Endothelial cell of hepatic sinusoid (primary cell): Measurements from ENCODE around the gene NPTX2.
"Not testable (repeated sequence)": the region's sequence is repeated elsewhere in the genome, so short reads cannot be mapped to it uniquely, and the experiment has no call there.

Source experiments
- in situ Hi-C: cut with HindIII; loops from 2 replicates; pipeline ENCODE4 v1.10.0; 2017; ENCODE audit warnings: low sequenced_read_pairs

Gene NPTX2, protein sequence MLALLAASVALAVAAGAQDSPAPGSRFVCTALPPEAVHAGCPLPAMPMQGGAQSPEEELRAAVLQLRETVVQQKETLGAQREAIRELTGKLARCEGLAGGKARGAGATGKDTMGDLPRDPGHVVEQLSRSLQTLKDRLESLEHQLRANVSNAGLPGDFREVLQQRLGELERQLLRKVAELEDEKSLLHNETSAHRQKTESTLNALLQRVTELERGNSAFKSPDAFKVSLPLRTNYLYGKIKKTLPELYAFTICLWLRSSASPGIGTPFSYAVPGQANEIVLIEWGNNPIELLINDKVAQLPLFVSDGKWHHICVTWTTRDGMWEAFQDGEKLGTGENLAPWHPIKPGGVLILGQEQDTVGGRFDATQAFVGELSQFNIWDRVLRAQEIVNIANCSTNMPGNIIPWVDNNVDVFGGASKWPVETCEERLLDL

DNA sequence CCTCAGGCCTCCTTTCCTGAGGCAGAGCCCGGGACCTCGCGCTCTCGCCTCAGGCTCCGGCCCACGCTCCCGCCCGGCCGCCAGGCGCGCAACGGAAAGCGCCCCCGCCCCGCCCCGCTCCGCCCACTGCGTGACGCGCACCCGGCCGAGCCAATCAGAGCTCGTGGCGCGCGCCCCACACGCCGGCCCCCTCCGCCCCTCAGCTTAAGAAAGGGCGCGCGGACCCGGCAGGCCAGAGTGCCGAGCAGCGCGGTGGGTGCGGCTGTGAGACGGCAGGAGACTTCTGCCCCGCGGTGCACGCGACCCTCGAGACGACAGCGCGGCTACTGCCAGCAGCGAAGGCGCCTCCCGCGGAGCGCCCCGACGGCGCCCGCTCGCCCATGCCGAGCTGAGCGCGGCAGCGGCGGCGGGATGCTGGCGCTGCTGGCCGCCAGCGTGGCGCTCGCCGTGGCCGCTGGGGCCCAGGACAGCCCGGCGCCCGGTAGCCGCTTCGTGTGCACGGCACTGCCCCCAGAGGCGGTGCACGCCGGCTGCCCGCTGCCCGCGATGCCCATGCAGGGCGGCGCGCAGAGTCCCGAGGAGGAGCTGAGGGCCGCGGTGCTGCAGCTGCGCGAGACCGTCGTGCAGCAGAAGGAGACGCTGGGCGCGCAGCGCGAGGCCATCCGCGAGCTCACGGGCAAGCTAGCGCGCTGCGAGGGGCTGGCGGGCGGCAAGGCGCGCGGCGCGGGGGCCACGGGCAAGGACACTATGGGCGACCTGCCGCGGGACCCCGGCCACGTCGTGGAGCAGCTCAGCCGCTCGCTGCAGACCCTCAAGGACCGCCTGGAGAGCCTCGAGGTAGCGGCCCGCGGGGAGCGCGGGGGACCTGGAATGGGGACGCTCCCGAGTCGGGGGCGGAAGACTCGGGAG lies at the start of gene NPTX2:
Gene NPTX2, plus strand, starts transcription at position 235 of the 909 bp plus-strand sequence. Its CDS starts 177 bp downstream, at position 412.
- in situ Hi-C loops, result no loop called here

DNA sequence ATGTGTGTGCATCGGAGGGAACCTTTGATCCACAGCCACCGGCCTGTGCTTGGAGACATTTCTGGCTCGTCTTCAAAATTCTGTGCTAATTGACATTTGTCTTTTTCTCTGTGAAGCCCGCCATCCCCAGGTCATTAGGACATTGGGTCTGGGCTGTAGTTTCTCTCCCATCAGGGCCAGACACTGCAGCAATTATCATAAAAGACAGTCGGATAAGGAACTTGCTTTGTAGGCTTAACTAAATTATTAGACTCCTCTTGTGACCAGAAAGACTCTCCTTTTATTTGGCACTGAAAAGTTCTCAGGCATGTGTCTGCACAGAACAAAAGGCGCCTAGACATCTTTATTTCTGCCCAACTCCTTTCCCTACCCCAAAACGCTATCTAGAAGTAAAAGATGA lies 49.1 kb upstream of the NPTX2 start:
- in situ Hi-C loops, result no loop called here

DNA sequence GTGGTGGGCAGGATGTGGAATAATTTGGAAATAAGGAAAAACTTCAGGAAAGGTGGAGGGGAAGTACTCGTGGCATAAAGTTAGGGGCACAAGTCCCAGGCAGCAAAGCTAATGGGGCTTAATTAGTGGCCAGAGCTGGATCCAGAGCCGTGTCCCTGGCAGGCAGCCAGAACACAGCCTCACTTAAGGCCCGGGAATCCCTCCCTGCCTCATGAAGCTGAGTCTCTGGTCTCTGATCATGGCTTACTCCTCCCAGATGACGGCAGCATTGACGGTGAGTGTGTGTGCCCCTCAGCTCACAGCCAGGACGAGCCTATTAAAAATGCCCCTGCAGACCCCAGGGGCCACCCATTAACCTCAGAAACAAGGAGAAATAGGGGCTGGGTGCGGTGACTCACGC lies 48.2 kb upstream of the NPTX2 start:
- in situ Hi-C loops, result no loop called here

DNA sequence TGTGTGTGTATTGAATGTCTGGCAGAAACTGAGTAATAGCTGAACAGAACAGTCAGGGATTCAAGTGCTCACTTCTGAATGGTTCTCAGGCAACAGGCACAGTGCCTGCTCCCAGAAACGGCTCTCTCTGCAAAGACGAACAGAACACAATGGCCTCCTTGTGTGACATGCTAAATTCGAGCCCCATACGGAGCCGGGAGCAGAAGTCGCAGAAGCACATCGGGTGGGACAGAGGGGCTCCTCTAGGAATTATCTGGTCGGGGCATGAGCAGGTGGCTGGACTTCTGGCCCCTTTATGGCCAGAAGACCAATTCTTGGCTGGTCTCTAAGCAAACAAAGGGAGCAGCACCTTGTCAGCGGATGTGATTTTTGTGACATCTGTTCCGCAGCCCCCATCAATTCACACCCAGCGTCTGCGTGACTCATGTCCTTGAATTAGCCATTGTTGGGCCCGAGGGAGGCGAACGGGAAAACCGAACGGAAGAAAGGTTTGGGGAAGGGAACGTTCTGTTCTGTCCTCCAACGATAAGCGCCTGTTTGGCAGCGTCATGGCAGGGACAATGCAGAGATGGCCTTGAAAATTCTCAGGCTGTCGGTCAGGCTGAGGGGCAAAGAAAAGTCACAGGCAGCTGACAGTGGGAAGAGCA lies 47.3 kb upstream of the NPTX2 start:
- in situ Hi-C loops, result no loop called here

DNA sequence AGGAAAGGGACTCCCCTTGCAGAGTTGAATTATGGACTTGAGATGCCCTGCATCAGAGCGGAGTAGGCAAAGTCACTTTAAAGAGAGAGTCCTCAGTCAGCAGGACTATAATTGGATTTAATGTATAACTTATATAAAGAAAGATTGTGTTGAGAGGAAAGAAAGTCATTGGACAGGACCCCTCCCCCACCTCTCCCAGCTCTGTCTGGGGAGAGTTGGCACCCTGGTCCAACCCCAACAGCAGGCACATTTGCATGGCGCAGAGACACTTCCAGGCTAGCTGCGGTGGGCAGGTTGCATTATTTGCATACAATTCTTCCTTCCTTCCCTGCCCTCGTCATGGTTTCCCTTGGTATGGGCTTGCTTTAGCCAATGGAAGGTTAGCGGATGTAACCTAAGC lies 46.1 kb upstream of the NPTX2 start:
- in situ Hi-C loops, result no loop called here

DNA sequence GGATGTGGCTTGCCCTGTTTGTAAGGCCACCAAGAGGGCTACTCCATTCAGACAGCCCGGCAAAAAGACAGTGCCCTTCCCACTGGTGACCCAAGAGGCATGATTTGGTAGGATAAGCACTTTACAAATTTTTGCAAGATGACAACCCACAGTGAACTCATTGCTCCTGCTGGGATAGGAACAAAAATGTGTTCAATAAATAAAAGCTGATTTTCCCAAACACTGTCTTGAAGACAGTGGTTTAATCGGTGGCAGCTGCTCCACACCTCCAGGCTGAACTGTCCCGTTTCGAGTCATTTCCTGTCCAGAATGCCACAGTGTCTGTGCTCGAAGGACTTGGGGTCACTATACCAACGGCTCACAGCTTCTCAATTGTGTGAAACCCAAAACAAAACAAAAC lies 45.1 kb upstream of the NPTX2 start:
- in situ Hi-C loops, result no loop called here

DNA sequence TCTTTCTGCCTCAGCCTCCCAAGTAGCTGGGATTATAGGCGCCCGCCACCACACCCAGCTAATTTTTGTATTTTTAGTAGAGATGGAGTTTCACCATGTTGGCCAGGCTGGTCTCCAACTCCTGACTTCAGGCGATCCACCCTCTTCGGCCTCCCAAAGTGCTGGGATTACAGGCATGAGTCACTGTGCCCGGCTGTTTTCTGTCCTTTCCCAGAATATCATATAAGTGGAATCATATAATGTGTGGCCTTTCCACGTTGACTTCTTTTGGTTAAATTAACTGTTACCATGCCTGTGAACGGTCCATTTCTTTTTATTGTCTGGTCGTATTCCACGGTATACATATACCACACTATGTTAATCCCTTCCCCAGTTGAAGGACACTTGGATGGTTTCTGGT lies 44.4 kb upstream of the NPTX2 start:
- in situ Hi-C loops, result not testable (repeated sequence)

DNA sequence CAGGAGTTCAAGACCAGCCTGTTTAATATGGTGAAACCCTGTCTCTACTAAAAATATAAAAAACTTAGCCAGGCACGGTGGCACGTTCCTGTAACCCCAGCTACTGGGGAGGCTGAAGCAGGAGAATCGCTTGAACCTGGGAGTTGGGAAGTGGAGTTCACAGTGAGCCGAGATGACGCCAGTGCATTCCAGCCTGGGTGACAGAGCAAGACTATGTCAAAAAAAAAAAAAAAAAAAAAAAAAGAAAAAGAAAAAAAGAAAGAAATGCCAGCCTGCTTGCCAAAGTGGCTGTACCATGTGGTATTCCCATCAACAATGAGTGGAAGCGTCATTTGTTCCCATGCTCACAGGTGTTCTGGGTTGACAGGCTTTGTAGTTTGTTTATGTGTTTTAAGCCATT lies 43.3 kb upstream of the NPTX2 start:
- in situ Hi-C loops, result no loop called here

DNA sequence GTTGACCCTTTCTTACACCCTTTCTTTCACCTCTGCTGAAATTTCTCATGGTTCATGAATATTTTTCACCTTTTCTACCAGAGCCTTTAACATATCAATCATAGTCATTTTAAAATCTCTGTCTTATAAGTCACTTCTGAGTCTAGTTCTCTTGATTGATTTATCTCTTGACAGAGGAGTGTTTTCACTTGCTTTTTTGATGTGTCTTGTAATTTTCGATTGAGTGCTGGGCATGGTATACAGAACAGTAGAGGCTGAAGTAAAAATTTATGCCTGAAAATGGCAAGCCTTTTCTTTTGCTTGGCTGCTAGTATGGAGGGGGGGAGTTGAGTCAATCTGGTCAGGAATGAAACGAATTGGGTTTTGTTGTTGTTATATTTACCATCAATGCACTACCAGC lies 41.2 kb upstream of the NPTX2 start:
- in situ Hi-C loops, result no loop called here

DNA sequence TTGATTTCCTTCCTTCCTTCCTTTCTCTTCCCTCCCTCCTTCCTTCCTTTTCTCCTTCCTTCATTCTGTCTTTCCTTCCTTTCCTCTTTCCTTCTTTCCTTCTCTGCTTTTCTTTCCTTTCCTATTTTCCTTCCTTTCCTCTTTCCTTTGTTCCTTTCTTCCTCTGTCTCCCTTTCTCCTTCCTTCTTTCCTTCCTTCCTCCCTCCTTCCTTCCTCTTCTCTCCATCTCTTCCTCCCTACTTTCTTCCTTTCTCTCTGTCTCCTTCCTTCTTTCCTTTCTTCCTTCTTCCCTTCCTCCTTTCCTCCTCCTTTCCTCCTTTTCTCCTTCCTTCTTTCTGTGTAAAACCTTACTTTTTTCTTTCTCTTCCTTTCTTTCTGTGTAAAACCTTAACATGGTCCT lies 32.3 kb upstream of the NPTX2 start:
- in situ Hi-C loops, result no loop called here

DNA sequence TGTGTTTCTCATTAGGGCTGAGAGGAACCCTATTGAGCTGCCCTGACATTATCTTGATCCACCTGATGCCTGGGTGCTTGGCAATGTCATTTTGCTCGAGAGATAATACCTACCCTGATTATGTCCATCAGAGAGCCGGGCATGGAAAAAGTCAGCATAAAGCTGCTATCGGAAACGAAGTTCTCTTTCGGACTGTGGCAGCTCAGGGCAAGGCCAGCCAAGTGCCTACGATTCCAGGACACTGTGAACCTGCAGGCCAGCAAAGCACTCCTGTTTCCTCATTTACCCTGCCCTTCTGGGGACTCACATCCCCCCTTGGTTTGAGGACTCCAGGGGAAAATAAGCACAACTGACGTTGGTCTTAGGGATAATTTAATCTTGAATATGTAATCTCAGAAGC lies 25.2 kb upstream of the NPTX2 start:
- in situ Hi-C loops, result no loop called here

DNA sequence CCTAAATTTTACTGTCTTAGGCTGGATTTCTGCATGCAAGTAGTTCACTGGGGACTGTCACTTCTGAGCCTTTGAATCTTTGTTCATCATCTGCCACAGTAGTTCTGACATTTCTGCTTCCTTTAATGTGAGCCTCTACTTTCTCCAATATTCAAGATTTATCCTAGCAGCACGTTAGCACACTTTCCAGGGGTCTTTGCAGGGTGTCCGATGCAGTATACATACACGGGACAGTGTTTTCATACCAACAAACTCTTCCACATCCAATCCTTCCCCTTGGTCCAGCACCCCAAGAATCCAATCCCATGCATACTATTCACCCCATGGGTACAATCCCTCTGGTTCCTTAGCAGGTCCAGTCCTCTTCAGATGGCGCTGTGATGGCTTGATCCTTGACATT lies 22.7 kb upstream of the NPTX2 start:
- in situ Hi-C loops, result no loop called here

DNA sequence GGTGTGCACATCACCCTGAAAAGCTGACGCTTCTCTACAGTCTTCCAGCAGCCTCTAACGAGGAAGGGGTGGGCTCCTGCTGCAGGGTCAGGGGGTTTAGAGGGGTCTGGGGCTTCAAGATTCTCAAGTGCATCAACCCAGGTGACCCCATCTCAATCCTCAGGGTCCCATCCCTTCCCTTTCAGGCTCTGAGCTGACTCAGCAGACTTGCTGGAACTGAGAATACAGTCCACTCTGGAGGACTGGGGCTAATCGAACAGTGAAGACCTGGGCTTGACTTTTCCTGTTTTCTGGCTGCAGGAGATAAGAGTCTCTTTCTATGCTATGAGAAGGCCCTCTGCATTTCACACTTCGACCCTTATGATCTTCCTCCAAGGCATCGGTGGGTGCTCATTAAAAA lies 22.3 kb upstream of the NPTX2 start:
- in situ Hi-C loops, result no loop called here

DNA sequence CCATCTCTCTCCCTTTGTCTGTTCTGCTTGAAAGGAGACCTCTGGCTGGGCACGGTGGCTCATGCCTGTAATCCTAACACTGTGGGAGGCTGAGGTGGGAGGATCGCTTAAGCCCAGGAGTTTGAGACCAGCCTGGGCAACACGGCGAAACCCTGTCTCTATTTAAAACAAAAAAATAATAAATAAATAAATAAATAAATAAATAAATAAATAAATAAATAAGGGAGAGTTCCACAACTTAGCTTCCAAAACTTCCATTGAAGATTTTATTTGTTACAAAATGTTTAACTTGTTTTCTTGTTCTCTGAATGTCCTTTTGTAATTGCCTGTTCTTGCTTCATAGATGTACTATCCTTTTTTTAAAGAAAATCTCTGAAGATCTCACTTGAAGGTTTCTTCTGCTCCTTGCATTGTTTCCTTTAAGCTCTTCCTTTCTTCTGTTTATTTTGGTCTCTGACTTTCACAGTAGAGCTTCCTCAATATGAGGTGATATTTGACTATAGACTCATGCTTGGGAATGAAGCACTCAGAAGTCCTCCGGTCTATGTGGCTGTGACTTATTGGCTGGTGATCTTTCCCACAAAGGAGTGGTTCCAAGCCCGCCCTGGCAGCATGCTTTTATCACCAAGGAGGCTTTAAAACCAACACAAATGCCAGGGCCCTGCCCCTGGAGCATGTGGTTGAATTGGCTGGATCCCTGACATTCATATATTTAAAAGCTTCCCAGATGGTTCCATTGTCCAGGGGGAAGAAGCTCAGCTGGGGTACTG lies 18.1 kb upstream of the NPTX2 start:
- in situ Hi-C loops, result no loop called here

DNA sequence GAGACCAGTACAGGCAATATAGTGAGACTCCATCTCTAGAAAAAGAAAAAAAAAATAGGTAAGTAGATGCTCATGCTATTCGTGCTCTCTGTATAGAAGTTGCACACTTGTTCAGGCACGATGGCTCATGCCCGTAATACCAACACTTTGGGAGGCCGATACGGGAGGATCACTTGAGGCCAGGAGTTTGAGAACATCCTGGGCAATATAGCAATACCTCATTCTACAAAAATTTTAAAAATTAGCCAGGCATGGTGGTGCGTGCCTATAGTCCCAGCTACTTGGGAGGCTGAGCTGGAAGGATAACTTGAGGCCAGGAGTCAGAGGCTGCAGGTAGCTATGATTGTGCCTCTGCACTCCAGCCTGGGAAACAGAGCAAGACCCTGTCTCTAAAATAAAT lies 17.2 kb upstream of the NPTX2 start:
- in situ Hi-C loops, result loop anchor here (5.0 kb wide), 1 partner anchor 52 kb away; no protein-coding TSS in a partner anchor

DNA sequence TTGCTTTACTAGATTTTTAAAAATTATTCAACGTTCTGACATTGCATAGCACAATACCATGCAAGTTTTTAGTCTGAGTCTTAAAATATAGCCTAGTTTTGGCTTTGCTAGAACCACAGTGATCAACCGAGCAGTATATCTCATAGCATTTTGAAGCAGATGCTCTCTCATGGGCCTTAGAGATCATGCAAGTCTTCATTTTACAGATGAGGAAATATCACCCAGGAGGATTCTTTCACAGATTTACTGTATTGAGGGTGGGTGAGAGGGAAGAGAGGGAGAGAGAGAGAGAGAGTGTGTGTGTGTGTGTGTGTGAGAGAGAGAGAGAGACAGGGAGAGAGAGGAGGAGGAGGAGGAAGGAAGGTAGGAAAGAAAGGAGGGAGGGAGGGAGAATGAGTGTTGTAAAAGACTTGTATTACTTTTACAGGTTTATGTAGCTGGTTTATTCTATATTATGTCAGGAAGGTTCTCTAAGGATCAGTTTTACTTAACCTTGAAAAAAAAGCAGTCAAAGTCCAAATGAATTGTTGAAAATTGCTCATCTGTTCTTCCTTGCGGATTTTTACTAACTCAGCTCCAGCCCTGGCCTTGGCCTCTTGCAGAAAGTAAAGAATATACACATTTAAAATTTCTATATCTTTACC lies 14.2 kb upstream of the NPTX2 start:
- in situ Hi-C loops, result loop anchor here (5.0 kb wide), 1 partner anchor 49 kb away; no protein-coding TSS in a partner anchor

DNA sequence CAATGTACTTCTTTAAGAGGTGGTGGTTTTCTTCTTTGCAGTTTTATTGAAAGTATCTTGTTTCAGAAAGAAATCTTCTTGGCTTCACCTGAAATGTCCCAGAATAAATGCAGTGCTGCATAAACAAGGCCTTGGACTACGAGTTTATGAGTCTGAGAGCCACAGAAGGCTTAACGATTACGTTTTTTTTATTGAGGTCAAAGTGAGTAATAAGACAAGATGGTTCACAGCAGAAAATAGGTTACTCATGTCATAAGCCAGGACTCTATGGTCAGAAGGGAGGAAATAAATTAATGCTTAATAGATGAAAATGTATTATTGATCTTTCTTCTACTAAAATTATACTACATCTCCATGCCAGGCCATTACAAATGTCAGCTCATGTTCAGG lies 13.7 kb upstream of the NPTX2 start:
- in situ Hi-C loops, result loop anchor here (5.0 kb wide), 1 partner anchor 49 kb away; no protein-coding TSS in a partner anchor

DNA sequence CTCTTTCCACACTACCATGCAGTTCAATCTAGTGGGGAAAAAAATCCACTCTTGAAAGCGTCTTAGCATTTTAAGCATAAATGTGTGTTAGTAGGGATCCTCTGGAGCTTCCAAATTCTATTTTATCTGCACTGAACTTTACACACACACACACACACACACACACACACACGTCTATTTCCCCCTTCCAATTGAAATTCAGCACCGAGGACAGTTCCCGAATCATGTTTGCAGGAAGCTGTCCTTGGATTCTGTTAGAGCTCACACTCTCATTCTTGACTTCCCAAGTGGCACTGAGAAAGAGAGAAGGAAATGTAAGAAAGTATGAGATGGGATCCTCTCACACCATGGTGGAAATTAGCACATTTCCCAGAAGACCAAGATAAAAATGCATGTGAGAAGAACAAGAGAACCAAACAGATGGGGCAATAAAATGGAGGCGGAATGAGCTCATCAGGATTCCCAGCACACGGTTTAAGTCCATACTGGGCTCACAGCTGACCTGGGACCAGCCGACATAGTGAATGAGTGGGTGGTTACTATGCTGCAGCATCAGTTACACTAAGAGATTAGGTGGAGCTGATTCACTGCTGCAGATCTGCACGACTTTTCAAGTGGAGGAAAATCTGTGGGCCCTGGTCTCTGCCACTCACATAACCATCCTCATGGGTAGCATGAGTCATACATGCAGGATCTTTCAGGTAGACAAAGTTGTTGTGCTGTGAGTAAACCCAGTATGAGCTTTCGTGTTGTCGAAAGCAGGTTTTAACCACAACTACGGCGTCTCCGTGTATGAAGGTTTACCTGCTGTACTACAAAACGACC lies 3.3 kb upstream of the NPTX2 start:
- in situ Hi-C loops, result no loop called here

DNA sequence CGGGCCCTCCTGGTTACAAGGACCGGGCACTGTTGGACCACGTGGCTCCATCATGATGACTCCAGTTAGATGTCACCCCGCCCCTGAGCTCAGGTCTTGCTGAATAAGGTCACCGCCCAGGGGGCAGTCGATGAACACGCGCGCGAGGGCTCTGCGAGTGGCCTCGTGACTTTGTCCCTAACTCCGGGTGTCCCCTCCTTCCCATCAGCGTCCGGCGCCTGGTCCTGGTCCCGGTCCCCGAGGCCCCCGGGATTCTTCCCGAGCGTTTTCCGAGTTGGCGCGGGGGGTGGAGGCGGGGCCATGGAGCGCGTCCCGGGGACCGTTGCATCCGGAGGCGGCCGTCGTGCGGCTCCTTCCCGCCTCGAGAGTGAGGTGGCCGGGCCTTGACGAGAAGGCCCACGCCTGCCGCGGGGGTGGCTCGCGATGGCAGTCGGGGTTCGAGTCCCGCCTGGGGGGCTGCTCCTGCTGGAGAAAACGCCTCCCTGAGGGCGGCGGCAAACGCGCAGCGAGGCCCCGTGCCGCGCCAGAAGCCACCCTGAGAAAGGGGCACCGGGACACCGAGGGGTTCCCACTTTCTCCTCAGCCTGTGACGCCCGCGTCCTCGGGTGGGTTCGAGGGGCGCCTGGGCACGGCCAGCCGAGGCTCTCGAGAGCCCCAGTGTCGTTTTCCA lies 569 bp upstream of the NPTX2 start:
- in situ Hi-C loops, result no loop called here
